MM.1S (cell line): Measurements from ENCODE around the gene PFDN4.

ENCODE experiments used
- CTCF ChIP-seq: fragments of 300-600 bp; sonication (generic); IDR thresholded peaks from 2 replicates; pipeline ENCODE4 v1.5.1; 2016; ENCODE audit warnings: antibody characterized with exemption, low read length, mixed read lengths
- EZH2phosphoT487 ChIP-seq: fragments of 300-600 bp; sonication (generic); IDR thresholded peaks from 2 replicates; pipeline ENCODE4 v1.6.1; 2018; ENCODE audit warnings: antibody characterized with exemption, low read length

- TF ChIP-seq CTCF (no peak), EZH2phosphoT487 (no peak)
Measured at GRCh38 chr20:54195483-54196472, 12.1 kb upstream of the PFDN4 start.
